HG03139 (cell line): ENCODE measurements around the gene NYNRIN.
A peak's percentile ranks its signal among the peaks of the same experiment; 100 is the strongest.
"Not testable (repeated sequence)": the region's sequence is repeated elsewhere in the genome, so short reads cannot be mapped to it uniquely, and the experiment has no call there.

Experiments
- ATAC-seq: cut with Tn5 transposase; IDR thresholded peaks from one replicate; pipeline ENCODE4 v1.9.1; 2021; ENCODE audit not compliant: unreplicated experiment

The NYNRIN gene

DNA sequence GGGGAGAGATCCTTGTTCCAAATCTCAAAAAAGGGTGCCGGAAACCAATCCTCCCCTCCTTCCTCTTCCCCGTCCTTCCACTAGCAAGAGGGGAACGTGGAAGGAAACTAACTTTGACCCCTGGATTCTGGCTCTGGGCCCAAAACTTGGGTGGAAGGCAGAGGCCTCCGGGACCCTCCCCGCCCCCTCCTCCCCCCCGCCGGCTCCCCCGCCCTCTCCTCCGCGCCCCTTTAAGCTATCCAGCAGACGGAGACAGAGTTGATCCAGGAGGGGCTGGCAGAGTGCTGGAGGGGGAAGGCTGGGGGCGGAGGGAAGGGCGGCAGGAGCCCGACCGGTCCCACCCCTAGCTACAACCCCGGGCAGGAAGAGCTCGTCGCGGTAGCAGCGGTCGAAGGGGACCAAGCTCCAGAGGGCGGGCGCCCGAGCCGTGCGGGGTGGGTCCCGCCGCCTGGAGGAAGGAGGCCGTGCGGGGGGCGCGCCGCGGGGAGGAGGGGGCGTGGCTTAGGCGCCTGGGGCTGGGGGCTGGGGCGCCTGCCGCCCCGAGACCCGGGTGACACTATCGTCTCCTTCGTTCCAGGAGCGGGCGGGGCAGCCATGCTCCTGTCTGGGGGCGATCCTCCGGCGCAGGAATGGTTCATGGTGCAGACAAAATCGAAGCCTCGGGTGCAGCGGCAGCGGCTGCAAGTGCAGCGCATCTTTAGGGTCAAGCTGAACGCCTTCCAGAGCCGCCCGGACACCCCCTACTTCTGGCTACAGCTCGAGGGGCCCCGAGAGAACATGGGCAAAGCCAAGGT, at the start of gene NYNRIN:
Gene NYNRIN (plus strand): TSS at position 351 of the 794 bp plus-strand sequence. CDS start 244 bp downstream, at position 595.
- no peak for ATAC-seq

DNA sequence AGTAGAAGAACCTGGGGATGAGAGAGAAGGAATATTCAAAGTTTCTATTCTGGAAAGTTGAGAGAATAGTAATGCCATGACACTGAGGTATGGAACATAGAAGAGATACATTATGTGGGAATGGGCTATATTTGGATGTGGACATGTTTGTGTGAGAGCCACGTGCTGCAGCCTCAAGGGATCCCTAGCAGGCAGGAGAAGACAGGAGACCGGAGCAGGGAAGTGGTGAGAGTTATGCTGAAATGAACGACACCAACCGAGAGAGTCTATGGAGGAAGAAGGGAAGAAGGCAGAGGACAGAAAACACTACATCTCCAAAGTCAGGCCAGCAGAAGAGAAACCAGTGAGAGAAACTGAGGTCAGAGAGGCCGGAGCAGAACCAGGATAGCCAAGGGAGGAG, 49.1 kb upstream of the NYNRIN start:
- no peak for ATAC-seq

DNA sequence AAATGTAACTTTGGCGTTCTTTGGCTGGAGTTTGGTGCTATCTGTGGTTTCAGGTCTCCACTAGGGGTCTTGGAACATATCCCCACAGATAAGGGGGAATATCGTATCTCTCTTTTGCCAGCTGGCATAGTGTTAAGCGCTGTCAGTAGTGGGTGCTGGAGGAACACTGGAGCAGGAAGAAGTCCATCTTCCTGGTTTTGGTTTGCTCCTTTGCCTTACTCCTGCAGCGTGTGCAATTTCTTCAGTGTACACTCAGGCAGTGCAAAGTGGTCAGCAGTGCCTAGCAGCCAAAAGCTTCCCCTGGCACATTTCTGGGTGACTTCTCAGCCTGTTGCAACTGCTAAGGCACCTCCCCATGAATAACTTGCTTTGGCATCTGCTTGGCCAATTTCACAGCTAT, 47.3 kb upstream of the NYNRIN start:
- no peak for ATAC-seq

DNA sequence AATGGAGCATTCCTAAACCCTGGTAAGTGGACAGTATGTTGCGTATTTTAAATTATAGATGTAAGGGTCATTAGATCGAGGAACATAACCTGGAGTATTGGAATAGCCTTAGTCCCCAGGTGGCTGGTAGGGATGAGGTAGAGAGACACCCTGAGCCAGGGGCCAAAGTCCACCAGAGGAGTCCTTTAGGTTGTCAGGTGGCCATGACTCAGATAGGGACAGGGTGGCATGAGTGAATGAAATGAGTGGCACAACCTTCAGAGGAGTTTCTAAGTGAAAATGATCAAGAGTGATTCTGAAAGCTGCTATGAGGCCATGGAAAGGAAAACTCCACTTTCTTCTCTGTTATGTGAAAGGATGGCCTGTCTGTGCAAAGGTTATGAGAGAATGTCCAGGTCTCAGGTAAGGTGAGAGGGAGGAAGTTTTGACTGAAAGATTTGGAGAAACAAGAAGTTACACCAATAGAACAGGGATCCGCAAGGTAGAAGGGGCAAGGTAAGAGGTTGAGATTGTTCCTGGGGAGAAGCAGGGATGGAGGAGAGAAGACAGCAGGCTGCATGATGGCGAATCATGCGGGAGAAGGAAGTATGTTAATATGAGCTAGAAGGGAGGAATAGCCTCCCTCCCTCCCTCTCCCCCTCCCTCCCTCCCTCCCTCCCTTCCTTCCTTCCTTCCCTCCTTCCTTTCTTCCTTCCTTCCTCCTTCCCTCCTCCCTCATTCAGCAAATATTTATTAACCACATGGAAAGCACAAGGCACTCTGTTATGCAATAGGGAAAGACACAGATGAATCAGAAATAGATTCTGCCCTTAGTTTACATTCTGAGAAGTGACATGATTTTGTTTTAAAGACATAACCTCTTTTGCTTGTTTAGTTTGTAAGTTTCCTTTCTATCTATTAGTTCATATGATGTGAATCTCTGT, 45.0 kb upstream of the NYNRIN start:
- no peak for ATAC-seq

DNA sequence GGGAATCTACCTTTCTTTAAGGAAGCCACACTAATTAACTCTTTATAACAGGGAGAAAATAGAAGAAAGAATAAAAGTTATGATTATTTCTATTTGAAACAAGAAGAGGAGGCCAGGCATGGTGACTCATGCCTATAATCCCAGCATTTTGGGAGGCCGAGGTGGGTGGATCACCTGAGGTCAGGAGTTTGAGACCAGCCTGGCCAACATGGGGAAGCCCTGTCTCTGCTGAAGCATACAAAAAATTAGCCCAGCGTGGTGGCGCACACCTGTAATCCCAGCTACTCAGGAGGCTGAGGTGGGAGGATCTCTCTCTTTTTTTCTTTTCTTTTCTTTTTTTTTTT, 44.3 kb upstream of the NYNRIN start:
- ATAC-seq = not testable (repeated sequence)

DNA sequence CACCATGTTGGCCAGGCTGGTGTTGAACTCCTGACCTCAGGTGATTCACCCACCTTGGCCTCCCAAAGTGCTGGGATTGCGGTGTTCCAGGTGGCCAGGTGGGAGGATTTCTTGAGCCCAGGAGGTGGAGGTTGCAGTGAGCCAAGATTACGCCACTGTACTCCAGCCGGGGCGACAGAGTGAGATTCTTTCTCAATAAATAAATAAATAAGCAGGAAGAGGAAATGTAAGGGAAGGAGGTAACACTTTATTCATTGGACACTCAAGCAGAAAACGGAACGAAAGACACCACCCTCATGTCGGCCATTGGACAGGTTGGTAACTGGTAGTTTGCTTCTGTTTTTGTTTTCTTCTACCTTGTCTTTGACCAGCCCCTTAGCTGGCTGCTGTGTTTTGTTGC, 43.8 kb upstream of the NYNRIN start:
- no peak for ATAC-seq

DNA sequence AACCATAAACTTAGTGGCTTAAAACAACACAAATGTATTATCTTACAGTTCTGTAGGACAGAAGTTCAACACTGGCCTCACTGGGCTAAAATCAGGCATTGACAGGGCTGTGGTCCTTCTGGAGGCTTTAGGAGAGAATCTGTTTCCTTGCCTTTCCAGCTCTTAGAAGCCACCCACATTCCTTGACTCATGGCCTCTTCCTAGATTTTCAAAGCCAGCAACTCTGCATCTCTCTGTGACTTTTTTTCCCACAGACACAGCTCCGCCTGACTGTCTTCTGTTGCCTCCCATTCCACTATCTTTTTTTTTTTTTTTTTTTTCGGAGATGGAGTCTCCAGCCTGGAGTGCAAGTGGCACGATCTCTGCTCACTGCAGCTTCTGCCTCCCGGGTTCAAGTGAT, 42.6 kb upstream of the NYNRIN start:
- ATAC-seq = no peak

DNA sequence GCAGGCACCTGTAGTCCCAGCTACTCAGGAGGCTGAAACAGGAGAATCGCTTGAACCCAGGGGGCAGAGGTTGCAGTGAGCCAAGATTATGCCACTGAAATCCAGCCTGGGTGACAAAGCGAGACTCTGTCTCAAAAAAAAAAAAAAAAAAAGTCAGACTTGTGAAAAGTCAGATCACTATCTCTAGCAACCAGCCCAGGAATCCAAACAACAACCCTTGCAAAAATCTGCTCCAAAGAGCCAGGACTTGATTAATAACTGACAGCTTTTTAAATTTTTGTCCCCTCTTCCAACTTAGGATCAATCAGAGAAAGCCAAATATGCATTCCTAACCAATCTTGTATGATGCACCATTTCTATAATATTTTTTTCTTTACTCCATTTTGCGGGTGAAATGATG, 38.5 kb upstream of the NYNRIN start:
- no peak for ATAC-seq

DNA sequence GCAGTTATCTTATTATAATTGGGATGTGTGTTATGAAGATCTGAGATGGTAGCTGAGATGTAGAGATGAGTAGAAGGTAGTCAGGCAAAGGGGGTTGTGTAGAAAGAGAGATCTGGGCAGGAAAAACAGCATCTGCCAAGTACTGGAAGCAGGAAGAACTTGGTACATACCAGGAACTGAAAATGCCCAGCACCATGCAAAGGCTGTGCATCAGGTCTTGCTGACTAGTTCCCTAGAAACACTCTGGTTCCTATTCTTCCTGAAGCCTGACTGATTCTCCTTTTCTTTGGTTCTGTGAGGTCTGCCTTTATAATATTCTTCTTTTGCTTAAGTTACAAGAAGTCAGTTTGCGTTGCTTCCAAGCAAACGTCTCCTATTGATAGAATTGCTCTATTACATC, 37.5 kb upstream of the NYNRIN start:
- ATAC-seq = no peak

DNA sequence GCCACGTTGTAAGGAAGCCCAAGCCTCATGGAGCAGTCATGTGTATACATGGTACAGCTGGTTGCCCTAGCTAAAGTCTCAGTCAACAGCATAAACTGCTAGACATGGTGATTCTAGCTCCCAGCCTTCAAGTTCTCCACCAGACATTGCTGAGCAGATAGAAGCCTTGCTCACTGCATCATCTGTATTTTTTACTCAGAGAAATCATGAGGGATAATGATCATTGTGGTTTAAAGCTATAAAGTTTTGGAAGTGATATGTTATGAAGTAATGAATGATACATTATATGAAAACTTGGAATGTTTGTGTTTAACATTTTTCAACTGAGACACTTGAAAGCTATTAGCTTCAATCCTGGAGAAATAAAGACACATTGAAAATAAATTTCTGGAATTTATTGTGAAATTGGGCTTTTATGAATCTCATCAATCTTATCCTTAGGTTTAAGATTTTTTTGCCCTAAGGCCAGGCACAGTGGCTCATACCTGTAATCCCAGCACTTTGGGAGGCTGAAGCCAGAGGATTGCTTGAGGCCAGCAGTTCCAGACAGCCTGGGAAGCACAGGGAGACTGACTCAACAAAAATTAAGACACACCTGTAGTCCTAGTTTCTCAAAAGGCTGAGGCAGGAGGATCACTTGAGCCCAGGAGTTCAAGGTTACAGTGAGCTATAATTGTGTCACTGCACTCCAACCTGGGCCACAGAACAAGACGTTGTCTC, 36.4 kb upstream of the NYNRIN start:
- ATAC-seq = no peak

DNA sequence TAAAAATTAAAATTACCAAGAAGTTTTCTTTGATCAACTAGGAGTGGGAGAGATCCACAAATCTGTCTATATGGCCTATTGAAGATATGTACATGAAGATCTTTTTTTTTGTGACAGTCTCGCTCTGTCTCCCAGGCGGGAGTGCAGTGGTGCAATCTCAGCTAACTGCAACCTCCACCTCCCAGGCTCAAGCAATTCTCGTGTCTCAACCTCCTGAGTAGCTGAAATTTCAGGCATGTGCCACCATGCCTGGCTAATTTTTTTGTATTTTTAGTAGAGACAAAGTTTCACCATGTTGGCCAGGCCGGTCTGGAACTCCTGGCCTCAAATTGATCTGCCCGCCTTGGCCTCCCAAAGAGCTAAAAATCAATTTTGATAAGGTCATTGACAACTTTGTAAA, 35.4 kb upstream of the NYNRIN start:
- ATAC-seq = no peak

DNA sequence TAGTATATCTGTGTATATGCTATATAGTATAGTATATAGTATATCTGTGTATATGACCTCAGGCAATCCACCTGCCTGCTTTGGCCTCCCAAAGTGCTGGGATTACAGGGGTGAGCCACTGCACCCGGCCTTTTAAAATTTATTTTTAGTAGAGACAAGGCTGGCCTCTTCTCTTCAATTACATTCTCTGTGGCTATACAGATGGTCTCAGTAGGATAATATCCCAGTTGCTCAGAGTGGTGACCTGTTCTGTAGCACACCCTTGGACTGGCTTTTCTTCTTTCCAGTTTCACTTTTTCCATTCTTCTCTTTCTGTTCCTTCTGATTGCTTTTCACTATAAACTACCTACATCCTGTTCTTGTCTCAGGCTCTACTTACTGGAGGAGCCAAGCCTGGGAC, 34.0 kb upstream of the NYNRIN start:
- no peak for ATAC-seq

DNA sequence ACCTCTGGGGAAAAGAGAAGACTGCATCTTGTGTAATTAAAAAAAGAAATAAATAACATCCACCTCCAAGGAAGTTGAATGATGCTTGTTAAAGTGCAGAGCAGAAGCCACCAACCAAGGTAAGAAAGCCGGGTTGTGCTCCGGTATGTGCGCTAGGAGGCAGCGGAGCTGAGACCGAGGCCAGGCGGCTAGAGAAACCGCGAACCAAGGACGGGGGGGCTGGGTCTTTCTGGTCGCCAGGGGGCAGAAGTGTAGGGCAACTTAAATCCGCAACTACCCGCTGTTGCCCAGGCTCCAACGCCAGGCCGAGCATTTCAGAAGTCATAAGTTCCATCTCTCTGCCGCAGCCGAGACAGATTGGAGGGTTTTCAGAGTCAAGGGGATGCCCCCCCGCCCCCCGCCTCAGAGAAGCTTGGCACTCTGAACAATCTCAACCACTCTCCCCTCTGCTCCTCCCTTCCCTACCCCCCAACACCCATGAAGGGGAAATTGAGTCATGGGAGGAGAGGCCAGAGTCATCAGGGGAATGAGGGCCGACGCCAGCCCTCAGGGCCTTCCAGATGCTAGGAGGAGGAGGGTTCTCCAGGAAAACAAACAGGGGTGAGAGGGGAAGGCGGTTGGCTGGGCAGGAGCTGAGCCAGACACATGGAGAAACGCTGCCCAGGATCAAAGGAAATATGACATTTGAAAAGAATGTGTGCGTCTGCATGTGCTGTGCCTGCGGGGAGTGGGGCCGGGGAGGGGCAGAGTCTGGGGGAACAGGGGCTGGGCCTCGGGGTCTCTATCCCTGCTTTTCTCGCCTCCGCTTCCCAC, 33.0 kb upstream of the NYNRIN start:
- ATAC-seq = no peak

DNA sequence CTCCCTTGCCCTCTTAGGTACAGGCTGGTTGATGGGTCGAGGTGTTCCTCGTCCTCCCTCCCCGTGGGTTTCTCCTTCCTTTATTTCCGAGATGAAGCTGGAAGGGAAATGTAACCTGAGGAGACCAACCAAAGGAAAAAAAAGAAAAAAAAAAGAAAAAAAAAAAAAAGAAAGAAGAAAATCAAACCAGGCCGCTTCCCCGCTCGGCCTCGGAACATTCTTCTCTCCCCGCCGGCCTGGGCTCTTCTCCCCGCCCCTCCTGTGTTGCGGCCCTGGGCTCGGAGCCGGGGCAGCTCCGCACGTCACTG, 32.4 kb upstream of the NYNRIN start:
- peak; percentile 55 for ATAC-seq

DNA sequence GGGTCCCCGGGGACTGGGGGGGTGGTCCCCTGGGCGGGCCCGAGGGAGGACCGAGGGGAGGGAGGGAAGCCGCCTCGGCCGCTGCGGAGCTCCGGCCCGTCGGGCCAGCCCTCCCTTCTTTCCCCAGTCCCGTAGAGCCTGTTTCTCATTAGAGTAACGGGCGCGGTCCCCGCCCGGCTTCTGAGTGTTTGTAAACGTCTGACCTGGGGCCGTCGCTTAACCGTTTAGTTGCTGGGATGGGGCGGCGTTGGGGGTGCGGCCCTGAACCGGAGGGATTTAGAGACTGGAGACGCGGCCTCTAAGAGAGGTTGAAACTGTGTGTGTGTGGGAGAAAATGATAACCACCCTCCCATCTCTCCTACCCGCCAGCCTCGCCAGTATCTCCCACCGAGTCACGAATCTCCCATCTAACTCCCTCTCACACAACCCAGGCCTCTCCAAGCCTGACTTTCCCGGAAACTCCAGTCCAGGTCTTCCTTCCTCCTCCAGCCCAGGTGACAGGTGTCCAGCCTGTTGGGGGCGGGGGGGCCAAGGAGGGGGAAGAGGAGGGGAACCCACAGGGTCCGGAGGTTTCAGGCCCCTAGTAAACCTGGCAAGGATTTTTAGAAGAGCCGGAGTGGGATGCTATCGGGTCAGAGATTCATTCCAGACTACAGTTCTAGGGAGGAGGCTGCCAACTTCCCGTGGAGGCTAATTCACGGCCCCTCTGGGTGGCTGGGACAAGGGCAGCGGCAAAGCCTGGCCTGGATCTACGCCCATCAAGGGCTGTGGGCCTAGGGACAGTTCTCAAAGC, 31.9 kb upstream of the NYNRIN start:
- ATAC-seq = peak; percentile 41

DNA sequence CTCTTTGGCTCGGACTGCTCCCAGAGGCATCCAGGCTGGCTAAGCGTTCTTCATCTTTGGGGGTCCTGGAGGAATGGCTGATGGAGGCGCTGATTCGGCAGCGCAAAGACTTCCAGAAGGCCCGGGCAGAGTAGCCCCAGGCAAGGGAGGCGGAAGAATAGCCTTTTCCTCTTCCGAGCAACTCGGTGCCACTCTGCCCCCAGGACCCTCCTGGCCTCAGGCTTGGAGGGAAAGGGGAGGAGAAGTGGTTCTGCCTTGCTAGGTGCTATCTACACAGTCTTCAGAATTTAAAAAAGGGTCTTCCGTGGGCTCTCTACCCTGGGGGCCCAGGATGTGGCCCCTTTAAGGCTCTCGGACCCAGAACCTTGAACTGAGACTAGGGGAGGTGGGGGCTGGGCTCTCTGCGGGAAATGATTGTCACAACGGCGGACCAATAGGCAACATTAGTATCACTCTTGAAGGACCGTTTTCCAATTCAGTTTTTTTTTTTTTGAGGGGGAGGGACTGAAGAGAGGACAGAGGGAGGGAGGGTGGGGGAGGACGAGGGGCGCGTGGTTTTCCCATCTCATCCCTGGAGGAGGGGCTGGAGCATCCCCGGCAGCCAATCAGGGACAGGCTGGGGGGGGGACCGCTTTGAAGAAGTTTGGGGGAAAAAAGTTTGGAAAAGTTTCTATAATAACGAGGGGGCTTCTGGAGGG, 31.1 kb upstream of the NYNRIN start, which contains the start of gene NFATC4:
Gene NFATC4 (plus strand): TSS at position 671 of the 698 bp plus-strand sequence. CDS start 157 bp downstream, outside the sequence.
- peak; percentile 1 for ATAC-seq

DNA sequence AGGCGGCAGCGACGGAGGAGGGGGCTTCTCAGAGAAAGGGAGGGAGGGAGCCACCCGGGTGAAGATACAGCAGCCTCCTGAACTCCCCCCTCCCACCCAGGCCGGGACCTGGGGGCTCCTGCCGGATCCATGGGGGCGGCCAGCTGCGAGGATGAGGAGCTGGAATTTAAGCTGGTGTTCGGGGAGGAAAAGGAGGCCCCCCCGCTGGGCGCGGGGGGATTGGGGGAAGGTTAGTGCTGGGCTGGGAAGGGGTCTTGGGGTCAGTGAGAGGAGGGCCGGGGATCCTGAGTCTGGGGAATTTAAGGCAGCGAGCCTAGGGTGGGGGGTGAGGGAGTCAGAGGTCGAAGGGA, 30.6 kb upstream of the NYNRIN start:
- no peak for ATAC-seq

DNA sequence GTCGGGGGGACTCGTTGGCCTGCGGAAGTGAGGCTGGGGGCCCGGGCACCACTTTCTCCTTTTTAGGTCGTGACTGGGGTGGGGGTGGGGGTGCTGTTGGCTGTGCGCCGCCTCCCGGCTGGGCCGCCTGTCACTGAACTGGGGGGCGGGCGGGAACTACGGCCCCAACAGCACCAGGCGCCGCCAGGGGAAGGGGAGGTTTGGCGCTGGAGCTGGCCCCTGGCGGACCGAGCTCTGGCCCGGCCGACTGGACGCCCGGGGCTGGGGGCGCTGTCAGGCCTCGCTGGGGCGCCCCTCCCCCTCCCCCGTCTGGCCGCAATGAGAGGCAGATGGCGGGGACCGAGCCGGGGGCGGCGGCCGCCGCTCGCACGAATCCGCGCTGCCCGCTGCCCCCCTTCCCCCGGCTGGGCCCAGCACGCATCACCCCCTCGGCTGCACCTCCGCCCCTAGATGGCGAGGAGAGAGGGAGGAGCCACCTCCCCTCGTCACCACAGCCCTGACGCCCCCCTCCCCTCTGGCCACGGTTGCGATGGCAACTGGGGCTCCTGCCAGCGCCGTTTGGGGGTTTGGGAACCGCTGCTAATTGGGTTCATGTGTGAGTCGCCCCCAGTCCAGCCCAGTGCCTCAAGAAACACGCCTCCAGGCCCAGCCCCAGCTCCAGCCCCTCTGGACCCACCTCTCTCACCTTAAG, 30.1 kb upstream of the NYNRIN start:
- no peak for ATAC-seq

DNA sequence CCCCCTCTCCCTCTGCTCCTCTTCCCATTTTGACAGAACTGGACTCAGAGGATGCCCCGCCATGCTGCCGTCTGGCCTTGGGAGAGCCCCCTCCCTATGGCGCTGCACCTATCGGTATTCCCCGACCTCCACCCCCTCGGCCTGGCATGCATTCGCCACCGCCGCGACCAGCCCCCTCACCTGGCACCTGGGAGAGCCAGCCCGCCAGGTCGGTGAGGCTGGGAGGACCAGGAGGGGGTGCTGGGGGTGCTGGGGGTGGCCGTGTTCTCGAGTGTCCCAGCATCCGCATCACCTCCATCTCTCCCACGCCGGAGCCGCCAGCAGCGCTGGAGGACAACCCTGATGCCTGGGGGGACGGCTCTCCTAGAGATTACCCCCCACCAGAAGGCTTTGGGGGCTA, 29.3 kb upstream of the NYNRIN start:
- no peak for ATAC-seq
